ENCODE results near the gene TMEM134. TPM values are rescaled to one million over a fixed set of nuclear protein-coding genes. Genes with fewer than 3 reads are reported as not detected.
"Not testable (repeated sequence)": the region's sequence is repeated elsewhere in the genome, so short reads cannot be mapped to it uniquely, and the experiment has no call there.

Gene TMEM134
- total and polyA plus RNA-seq, 2 donors (not counting 3 experiments of a cell fraction or from before 2014, with no cell fraction given), result 33.4 to 207 TPM

DNA sequence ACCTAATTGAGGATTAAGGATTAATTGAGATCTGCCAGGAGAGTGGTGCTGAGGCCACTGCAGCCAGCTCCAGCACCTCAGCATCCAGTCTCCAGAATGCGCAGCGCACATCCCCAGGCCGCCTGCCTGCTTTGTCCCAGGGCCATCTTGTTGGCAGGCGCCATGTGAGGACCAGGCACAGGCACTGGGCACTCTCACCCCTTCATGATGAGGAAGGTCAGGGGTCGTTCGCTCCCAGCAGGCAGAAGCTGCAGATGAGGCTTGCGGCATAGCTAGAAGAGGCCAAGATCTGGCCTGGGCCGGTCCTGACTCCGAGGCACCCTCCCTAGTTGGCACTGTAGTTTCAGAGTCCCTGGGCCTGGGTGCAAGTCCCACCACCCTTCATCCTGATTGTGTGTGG, 47.8 kb upstream of the TMEM134 start:
- CTCF ChIA-PET, result no interaction called here

DNA sequence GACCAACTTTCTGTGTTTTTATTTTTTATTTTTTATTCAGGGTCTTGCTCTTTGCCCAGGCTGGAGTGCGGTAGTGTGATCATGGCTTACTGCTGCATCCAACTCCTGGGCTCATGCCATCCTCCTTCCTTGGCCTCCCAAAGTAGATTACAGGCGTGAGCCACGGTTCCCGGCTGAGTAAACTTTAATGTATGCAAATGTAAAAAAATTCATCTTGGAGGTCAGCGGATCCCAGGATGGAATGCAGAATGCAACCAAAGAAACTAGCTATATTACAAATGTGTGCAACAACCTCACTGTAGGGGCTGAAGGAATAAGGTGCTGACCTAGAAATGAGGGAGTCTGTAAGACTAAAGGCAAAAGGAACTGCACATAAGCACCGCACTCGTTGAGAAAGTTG, 45.1 kb upstream of the TMEM134 start:
- Histone ChIP-seq H3K27me3 (ENCODE audit: control insufficient read depth in 2 of 2, insufficient read depth in 2 of 2, low read length in 2 of 2) (peaks cover 0 to 6% of the 10 kb centered on the region in 2 experiments), H3K9me3 (replicated peaks; ENCODE audit: control insufficient read depth, insufficient read depth, low read length) (no peaks in the 10 kb centered on the region), H4K20me1 (replicated peaks; ENCODE audit: control insufficient read depth, extremely low read depth, insufficient read depth, low read length) (no peaks in the 10 kb centered on the region), H3K27ac (ENCODE audit: insufficient read depth, low read depth, low read length) (no peak overlapping the region), H3K36me3 (ENCODE audit: control insufficient read depth in 2 of 2, extremely low read depth in 1 of 2, insufficient read depth in 2 of 2, low read length in 2 of 2) (no peaks in the 10 kb centered on the region), H3K9me1 (replicated peaks; ENCODE audit: control insufficient read depth, extremely low read depth, insufficient read depth, low read length) (no peaks in the 10 kb centered on the region), H2AFZ (ENCODE audit: low read depth, low read length) (no peak overlapping the region), H3K9ac (replicated peaks; ENCODE audit: extremely low read depth, insufficient read depth, low read length) (no peak overlapping the region), H3K79me2 (ENCODE audit: control insufficient read depth, insufficient read depth, low read length) (no peaks in the 10 kb centered on the region), H3K4me1 (ENCODE audit: control insufficient read depth, extremely low read depth, insufficient read depth, low read length) (no peaks in the 10 kb centered on the region), H3K4me2 (ENCODE audit: insufficient read depth, low read length) (no peak overlapping the region), H3K4me3 (replicated peaks in 1 of 3; ENCODE audit: insufficient read depth in 1 of 3, low read depth in 1 of 3, low read length in 3 of 3) (no peak overlapping the region)
- ChIA-PET CTCF (interaction anchor here (0.6 kb wide), 1 partner anchor 290 kb away, joined by 3 read pairs; no protein-coding TSS in a partner anchor), POLR2A (no interaction called here)
- BruUV-seq (replicated peaks), result no TSS peak
- TF ChIP-seq MYC (IDR thresholded peaks at IDR 0.05; ENCODE audit: low read depth, low read length) (no peak), POLR2AphosphoS5 (IDR thresholded peaks at IDR 0.05; ENCODE audit: insufficient read depth, low read depth, low read length) (no peak), POLR2A (IDR thresholded peaks at IDR 0.05; ENCODE audit: low read depth, low read length) (no peak), FOS (IDR thresholded peaks at IDR 0.05; ENCODE audit: borderline replicate concordance, insufficient read depth, low read length) (no peak), GATA2 (IDR thresholded peaks at IDR 0.05; ENCODE audit: insufficient read depth, insufficient read length, low read depth, low read length) (no peak), EZH2 (IDR thresholded peaks at IDR 0.05; ENCODE audit: borderline replicate concordance, low read depth, low read length, severe bottlenecking) (no peak), JUN (IDR thresholded peaks at IDR 0.05; ENCODE audit: borderline replicate concordance, insufficient read depth, insufficient read length, low read depth) (no peak)
- TF ChIP-seq, protein P1, sequence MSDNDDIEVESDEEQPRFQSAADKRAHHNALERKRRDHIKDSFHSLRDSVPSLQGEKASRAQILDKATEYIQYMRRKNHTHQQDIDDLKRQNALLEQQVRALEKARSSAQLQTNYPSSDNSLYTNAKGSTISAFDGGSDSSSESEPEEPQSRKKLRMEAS (IDR thresholded peaks at IDR 0.05; ENCODE audit: insufficient read depth, insufficient read length), result no peak
- TF ChIP-seq, protein P2, sequence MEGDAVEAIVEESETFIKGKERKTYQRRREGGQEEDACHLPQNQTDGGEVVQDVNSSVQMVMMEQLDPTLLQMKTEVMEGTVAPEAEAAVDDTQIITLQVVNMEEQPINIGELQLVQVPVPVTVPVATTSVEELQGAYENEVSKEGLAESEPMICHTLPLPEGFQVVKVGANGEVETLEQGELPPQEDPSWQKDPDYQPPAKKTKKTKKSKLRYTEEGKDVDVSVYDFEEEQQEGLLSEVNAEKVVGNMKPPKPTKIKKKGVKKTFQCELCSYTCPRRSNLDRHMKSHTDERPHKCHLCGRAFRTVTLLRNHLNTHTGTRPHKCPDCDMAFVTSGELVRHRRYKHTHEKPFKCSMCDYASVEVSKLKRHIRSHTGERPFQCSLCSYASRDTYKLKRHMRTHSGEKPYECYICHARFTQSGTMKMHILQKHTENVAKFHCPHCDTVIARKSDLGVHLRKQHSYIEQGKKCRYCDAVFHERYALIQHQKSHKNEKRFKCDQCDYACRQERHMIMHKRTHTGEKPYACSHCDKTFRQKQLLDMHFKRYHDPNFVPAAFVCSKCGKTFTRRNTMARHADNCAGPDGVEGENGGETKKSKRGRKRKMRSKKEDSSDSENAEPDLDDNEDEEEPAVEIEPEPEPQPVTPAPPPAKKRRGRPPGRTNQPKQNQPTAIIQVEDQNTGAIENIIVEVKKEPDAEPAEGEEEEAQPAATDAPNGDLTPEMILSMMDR (IDR thresholded peaks at IDR 0.05; ENCODE audit: extremely low read depth in 1 of 2, insufficient read depth in 1 of 2, low read depth in 1 of 2, low read length in 2 of 2), result no peak
- dilution Hi-C loops (cut with MboI; ENCODE audit: extremely low pct_ligation_motif_present, low sequenced_read_pairs) (no loop called here), intact Hi-C loops (cut with micrococcal nuclease) (no loop called here)
- DNase-seq (ENCODE audit: low read depth, low spot score), result no peak
- no peak for FAIRE-seq

More for the DNA sequence above, 47.8 kb upstream of the TMEM134 start:
- no peak for TF ChIP-seq POLR2A (IDR thresholded peaks at IDR 0.05; ENCODE audit: low read depth, low read length)
- no peak for TF ChIP-seq JUN (IDR thresholded peaks at IDR 0.05; ENCODE audit: borderline replicate concordance, insufficient read depth, insufficient read length, low read depth)
- no peak for TF ChIP-seq POLR2AphosphoS5 (IDR thresholded peaks at IDR 0.05; ENCODE audit: insufficient read depth, low read depth, low read length)
- H3K27me3 ChIP-seq (ENCODE audit: control insufficient read depth in 2 of 2, insufficient read depth in 2 of 2, low read length in 2 of 2), result peaks cover 3 to 6% of the 10 kb centered on the region in 2 experiments
- DNase-seq (ENCODE audit: low read depth, low spot score), result no peak
- FAIRE-seq, result no peak
- no peaks in the 10 kb centered on the region for H3K9me1 ChIP-seq (replicated peaks; ENCODE audit: control insufficient read depth, extremely low read depth, insufficient read depth, low read length)
- H3K79me2 ChIP-seq (ENCODE audit: control insufficient read depth, insufficient read depth, low read length), result no peaks in the 10 kb centered on the region
- intact Hi-C loops (cut with micrococcal nuclease) (no loop called here), dilution Hi-C loops (cut with MboI; ENCODE audit: extremely low pct_ligation_motif_present, low sequenced_read_pairs) (no loop called here)
- H2AFZ ChIP-seq (ENCODE audit: low read depth, low read length), result no peak overlapping the region
- H3K27ac ChIP-seq (ENCODE audit: insufficient read depth, low read depth, low read length), result no peak overlapping the region
- no peak overlapping the region for H3K4me3 ChIP-seq (replicated peaks in 1 of 3; ENCODE audit: insufficient read depth in 1 of 3, low read depth in 1 of 3, low read length in 3 of 3)
- BruUV-seq (replicated peaks), result no TSS peak
- POLR2A ChIA-PET, result no interaction called here
- no peaks in the 10 kb centered on the region for H3K4me1 ChIP-seq (ENCODE audit: control insufficient read depth, extremely low read depth, insufficient read depth, low read length)
- H3K36me3 ChIP-seq (ENCODE audit: control insufficient read depth in 2 of 2, extremely low read depth in 1 of 2, insufficient read depth in 2 of 2, low read length in 2 of 2), result no peaks in the 10 kb centered on the region
- no peak overlapping the region for H3K9ac ChIP-seq (replicated peaks; ENCODE audit: extremely low read depth, insufficient read depth, low read length)
- H3K4me2 ChIP-seq (ENCODE audit: insufficient read depth, low read length), result no peak overlapping the region
- H3K9me3 ChIP-seq (replicated peaks; ENCODE audit: control insufficient read depth, insufficient read depth, low read length), result no peaks in the 10 kb centered on the region
- no peaks in the 10 kb centered on the region for H4K20me1 ChIP-seq (replicated peaks; ENCODE audit: control insufficient read depth, extremely low read depth, insufficient read depth, low read length)

DNA sequence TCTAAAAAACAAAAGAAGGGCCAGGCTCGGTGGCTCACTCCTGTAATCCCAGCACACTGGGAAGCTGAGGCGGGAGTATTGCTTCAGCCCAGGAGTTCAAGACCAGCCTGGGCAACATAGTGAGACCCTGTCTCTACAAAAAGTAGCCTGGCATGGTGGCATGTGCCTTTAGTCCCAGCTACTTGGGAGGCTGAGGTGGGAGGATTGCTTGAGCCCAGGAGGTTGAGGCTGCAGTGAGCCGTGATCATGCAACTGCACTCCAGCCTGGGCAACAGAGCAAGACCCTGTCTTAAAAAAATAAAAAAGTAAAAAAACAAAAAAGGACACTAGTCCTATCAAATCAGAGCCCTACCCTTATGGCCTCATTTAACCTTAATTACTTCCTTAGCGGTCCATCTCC, 42.5 kb upstream of the TMEM134 start:
- H3K4me2 ChIP-seq (ENCODE audit: insufficient read depth, low read length); H3K27me3 ChIP-seq (ENCODE audit: control insufficient read depth in 2 of 2, insufficient read depth in 2 of 2, low read length in 2 of 2); H3K9ac ChIP-seq (replicated peaks; ENCODE audit: extremely low read depth, insufficient read depth, low read length); FAIRE-seq; H4K20me1 ChIP-seq (replicated peaks; ENCODE audit: control insufficient read depth, extremely low read depth, insufficient read depth, low read length); H3K9me3 ChIP-seq (replicated peaks; ENCODE audit: control insufficient read depth, insufficient read depth, low read length); H3K27ac ChIP-seq (ENCODE audit: insufficient read depth, low read depth, low read length); dilution Hi-C loops (cut with MboI; ENCODE audit: extremely low pct_ligation_motif_present, low sequenced_read_pairs); POLR2A ChIA-PET; intact Hi-C loops (cut with micrococcal nuclease); H2AFZ ChIP-seq (ENCODE audit: low read depth, low read length); CTCF ChIA-PET; H3K4me3 ChIP-seq (replicated peaks in 1 of 3; ENCODE audit: insufficient read depth in 1 of 3, low read depth in 1 of 3, low read length in 3 of 3); BruUV-seq (replicated peaks); H3K9me1 ChIP-seq (replicated peaks; ENCODE audit: control insufficient read depth, extremely low read depth, insufficient read depth, low read length); H3K79me2 ChIP-seq (ENCODE audit: control insufficient read depth, insufficient read depth, low read length); DNase-seq (ENCODE audit: low read depth, low spot score); H3K36me3 ChIP-seq (ENCODE audit: control insufficient read depth in 2 of 2, extremely low read depth in 1 of 2, insufficient read depth in 2 of 2, low read length in 2 of 2): not testable (repeated sequence)
- peaks cover 16% of the 10 kb centered on the region for H3K4me1 ChIP-seq (ENCODE audit: control insufficient read depth, extremely low read depth, insufficient read depth, low read length)
